NCI-H2107 (cell line): Measurements from ENCODE around the gene MBD3L1.

ENCODE experiments used
- DNase-seq: peaks from one replicate; lab custom pipeline; 2025; lab: John Stamatoyannopoulos, UW

Gene MBD3L1

DNA sequence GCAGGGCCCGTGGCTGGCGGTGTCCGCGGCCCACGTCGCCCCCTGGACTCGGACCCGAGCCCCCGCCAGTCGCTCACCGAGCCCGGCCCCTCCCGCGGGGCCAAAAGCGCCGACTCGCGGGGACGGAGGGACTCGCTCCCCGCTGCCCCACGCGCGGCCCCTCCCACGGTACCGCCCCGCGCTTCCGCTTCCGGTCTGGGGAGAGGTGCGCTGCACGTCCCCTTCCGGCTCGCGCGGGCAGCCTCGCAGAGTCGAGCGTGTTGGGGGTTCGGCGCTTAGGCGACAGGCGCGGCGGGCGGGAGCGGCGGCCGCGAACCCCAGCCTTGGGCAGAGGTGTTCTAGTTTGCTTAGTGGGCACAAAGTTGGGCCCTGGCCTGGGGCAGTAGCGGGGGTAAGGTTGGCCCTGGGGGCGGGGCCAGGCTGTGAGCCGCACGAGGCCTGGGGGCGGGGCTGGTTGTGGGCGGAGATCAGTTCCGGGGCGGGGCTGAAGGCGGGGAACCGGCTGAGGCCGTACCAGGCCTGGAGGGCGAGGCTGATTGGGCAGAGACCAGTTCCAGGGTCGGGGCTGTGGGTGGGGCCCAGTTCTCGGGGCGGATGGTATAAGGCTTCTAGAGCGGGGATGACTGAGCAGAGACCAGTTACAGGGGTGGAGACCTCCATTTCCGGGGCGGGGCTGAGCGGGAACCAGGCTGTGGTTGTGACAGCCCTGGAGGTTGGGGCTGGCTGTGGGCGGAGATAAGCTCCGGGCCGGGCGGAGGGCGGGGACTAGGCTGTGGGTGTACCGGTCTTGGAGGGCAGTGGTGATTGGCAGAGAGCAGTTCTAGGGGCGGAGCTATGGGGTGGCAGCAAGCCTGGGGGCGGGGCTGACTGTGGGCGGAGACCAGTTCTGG lies at the start of gene MBD3L1, which contains the start of gene ZNF558:
Gene MBD3L1, plus strand, starts transcription at position 246 of the 890 bp plus-strand sequence. CDS start 10,302 bp downstream, outside the sequence.
Gene ZNF558, minus strand, starts transcription at position 173 of the 890 bp plus-strand sequence. CDS start 9,645 bp downstream, outside the sequence.
- peak; percentile 25 for DNase-seq

- DNase-seq: no peak
Measured at GRCh38 chr19:8794823-8795222, 37.4 kb upstream of the MBD3L1 start.

DNA sequence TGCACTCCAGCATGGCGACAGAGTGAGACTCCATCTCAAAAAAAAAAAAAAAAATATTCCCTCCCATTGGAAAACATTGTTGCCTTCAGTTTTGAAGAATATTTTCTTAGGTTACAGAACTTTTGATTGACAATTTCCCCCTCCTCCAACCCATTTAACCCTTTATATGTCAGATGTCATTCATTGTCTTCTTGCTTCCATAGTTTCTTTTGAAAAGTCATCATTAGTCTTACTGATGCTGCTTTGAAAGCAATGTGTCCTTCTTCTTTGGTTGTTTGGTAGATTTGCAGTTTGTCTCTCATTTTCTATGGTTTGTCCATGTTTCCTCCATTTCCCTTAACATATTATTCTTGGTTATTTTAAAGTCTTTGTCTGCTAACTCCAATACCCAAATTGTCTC lies 25.5 kb upstream of the MBD3L1 start:
- DNase-seq: no peak

DNA sequence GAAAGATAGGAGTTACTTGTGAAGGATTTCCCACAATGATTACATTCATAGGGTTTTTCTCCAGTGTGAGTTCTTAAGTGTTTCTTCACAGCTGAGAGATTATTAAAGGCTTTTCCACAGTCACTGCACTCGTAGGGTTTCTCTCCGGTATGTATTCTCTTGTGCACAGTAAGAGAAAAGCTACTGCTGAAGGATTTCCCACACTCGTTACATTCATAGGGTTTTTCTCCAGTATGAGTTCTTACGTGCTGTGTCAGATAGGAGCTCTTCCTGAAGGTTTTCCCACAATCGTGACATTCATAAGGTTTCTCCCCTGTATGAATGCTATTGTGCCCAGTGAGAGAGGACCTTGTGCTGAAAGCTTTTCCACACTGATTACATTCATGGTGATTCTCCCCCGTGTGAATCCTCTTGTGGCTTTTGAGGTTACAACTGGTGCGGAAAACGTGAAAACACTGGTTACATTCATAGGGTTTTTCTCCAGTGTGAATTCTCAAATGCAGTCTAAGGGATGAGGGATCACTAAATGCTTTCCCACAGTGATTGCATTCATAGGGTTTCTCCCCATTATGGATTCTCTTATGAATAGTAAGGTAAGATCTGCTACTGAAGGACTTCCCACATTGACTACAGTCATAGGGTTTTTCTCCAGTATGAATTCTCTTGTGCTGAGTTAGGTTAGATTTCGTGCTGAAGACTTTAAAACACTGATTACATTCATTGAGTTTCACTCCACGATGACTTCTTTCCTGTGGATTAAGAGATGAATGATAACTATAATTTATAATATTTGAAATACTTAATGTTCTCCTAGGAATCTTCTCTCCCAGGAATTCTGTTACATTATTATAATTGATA lies 20.6 kb upstream of the MBD3L1 start:
- DNase-seq: no peak

DNA sequence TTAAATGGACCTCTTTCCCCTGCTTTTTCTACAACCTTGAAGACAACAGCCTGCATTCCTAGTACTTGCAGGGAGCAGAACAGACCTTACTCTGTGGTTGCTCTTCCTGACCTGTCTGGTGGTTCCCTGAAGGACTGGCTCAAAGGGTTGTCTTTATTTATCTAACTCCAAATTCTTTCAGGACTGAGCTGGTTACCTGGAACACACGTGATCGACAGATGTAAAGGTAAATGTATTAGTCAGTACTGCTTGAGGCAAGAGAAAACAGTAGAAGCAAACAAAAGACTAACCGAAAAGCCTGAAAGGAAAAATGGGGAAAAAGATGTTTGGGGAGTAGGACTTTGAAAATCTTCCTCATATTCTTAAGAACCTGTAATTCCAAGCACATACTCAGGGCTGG lies 18.0 kb upstream of the MBD3L1 start:
- DNase-seq: no peak

GRCh38 chr19:8815780-8816179 lies 16.4 kb upstream of the MBD3L1 start:
- DNase-seq: no peak

GRCh38 chr19:8820234-8820633 lies 11.9 kb upstream of the MBD3L1 start:
- DNase-seq: no peak

DNA sequence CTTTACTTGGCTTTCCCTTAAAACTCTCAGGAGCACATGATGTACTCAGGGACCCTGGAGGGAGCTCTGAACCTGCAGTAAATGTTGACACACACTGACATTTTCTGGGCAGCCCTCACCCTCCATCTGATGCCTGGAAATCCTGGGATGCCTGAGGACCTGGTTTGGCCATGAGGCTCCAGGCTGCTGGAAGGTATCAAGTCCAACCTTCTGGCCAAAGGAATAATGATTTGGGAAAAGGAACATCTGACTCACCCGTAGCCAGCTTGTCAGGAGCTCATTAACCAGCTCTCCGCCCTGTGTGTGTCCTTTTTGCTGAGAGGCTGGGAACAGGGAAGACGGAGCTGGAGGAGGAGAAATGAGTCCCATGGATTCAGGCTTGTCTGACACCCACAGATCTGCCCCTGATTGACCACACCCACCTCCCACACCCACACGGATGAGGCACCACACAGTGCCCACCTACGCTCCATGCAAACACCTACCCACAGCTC lies 10.4 kb upstream of the MBD3L1 start:
- no peak for DNase-seq

DNA sequence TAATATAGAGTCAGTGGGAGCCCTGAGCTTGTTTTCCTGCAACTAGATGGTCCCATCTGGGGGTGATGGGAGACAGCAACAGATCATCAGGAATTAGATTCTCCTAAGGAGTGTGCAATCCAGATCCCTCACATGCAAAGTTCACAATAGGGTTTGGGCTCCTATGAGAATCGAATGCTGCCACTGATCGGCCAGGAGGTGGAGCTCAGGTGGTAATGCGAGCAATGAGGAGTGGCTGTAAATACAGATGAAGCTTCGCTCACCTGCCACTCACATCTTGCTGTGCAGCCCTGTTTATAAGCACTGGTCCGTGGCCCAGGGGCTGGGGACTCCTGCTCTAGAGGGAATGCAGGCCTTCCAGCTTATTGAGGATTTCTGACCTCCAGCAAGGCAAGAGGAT lies 5.8 kb upstream of the MBD3L1 start:
- no peak for DNase-seq

- DNase-seq: no peak
Measured at GRCh38 chr19:8827277-8827676, 4.9 kb upstream of the MBD3L1 start.

DNA sequence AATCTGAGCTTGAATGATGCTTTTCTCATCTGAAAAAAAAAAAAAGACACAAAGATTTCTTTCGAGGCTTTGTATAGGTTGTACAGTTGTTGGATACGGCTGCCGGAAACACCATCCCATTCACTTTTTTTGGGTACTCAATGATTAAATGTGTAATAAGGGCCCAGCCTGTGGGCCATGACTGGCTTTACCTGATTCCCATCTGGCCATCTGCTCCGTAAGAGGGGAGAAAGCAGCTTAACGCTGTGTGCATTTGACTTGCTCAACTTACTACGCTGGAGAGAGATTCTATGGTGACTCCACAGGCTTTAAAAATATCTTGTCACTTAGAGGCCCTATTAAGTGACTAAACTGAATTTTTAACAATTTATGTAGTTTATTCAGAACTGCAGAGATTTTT lies 804 bp upstream of the MBD3L1 start:
- DNase-seq: no peak

DNA sequence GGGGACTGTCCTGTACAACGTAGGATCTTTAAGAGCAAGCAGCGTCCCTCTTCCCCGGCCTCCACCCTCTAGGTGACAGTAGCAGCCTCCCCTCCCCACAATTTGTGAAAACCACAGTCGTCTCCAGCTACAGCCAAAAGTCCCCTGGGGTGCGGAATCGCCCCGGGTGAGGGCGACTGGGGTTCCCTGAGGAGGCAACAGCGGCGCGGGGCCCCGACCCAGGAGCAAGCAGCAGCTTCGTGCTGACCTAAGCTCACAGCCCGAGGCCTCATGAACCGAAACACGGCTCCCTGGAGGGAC lies 395 bp upstream of the MBD3L1 start:
- DNase-seq: no peak

DNA sequence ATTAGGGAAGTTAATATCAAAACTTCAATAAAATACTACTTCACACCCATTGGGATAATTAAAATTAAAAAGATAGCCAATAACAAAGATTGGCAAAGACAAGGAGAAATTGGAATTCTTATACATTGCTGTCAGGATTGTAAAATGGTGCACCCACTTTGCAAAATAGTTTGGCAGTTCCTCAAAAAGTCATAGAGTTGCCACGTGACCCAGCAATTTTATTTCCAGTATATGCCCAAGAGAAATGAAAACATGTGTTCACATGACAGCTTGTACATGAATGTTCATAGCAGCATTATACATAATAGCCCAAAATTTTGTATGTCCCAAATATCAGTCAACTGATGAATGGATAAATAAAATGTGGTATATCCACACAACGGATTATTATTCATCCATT lies 3.3 kb downstream of the MBD3L1 start:
- no peak for DNase-seq

- no peak for DNase-seq
Measured at GRCh38 chr19:8835877-8836276, 3.7 kb downstream of the MBD3L1 start.

DNA sequence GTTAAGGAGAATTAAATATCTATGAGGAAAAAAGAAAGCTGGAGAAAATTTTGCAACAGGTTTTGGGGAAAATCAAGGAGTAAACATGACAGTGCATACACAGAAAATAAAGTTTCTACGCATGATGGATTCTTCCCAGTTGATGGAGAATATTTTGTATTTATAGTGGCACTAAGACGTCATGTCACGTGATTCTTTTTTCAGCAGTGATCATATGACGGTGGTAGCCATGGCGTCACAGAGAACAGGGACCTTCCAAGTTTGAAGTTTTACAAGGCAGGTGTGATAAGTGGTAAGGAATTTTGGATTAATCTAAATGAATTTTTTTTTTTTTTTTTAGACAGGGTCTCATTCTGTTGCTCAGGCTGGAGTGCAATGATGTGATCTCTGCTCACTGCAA lies 8.5 kb downstream of the MBD3L1 start:
- DNase-seq: no peak

DNA sequence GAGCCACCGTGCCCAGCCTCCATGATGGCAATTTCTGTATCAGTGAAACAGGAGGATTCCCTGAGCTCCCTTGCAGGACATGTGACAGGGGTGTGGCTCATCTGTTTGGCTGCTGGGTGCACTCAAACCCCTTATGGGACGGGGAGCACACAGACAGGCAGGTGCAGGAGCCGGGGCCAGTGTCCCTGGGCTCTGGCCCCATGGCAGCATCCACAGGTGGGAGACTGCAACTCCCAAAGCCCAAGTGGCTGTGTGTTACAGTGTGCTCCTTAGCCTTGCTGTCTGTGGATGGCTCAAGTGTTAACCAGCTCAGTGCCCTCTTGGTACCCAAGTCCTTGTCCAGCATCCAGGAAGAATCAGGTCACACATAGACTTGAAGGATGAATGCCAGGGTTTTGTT lies 14.6 kb downstream of the MBD3L1 start:
- no peak for DNase-seq

DNA sequence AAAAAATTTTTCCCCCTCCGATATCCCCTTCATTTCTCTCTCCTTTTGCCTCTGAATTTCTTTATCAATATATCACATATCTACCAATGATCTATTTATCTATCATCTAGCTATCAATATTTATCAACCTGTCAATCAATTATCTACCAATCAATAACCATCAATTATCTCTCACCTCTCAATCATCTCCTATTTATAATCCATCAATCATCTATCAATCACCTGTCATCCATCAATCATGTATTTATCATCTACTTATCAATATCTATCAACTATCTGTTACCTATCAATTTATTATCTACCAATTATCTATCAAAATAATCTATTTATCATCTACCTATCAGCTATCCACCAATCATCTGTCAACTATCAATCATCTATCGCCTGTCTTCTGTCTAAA lies 17.1 kb downstream of the MBD3L1 start:
- no peak for DNase-seq

- no peak for DNase-seq
Measured at GRCh38 chr19:8850488-8850887, 18.3 kb downstream of the MBD3L1 start.

DNA sequence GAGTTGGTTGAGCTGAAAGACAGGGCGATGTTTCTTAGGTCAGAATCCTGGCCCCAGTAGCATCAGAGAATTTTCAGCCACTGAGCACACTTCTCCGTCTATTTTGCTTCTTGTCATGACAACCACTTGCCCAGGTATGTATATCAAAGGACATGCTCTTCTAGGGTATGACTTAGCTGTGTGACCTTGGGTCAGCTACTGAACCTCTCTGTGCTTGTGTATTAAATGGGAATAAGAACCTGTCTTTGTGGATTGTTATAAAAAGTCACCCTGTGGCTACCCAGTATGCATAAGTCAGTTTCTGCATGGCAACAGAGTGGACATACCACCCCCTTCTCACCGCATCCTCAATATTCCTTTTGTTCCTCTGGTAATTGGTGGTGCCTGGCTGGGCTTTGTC lies 26.1 kb downstream of the MBD3L1 start:
- no peak for DNase-seq

- no peak for DNase-seq
Measured at GRCh38 chr19:8866344-8866743, 34.2 kb downstream of the MBD3L1 start.

DNA sequence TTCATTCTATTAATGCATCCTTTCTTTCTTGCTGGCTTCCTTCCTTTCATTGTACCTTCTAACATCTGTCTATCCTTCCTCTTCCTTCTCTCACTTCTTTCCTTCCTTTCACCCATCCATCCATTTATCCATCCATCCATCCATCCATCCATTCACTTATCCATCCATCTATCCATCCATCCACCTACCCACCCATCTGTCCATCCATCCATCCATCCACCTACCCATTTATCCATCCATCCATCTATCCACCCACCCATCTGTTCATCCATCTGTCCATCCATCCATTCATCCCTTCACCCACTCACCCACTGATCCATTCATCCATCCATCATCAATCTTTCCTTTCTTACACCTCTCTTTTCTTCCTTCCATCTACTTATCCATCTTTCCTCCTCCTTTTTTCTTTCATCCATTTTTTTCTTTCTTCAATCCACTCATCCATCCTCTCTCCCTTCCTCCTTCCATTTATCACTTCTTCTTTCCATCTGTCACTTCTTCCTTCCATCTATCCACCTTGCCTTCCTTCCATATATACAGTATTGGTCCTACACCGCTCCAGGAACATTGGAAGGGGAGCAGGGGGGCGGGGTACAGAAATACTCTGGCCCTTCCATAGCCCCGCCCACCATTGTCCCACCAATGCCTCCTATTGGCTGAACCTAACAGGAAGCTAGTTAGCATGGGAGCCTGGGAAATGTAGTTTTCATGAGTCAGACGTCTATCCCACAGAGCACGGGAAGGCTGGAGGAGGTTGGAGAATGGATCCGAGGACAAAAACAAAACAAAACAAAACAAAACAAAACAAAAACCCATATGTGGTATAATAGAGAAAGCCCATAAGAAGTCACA lies 45.9 kb downstream of the MBD3L1 start:
- no peak for DNase-seq

DNA sequence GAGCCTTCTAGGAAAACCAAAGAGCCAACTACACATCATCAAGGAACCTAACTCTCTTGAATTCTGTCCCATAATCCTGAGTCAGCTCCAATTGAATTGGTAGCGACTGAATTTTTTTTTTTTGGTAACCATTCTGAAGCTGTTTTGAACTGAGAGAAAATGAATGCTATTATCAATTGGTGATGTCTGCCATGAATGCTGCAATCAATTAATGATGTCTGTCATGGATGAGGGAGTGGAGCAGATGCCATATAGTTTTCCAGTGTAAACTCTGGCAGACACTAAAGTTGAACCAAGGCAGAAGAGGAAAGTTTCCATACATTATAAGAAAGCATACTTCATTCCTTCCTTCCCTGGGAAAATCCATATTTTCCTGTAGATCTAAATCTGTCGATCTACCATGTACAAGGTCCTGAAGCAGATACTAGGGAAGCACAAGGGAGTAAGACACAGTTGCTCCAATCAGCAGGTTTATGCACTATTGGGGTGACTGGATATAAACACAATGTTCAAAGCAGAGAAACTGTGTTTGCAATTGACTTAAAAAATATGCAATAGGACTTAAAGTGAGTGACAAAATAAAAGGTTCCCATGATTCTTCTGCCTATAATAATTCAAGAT lies 48.8 kb downstream of the MBD3L1 start:
- DNase-seq: no peak
